Measurements from ENCODE around the gene DOCK2. TPM values are rescaled to one million over a fixed set of nuclear protein-coding genes. Genes with fewer than 3 reads are reported as not detected.

Gene DOCK2
- total RNA-seq, 1 experiment from 2014 or later = 4.6 TPM

GRCh38 chr5:169701910-169702451 is 64.9 kb downstream of the DOCK2 start (continued):
- TF ChIP-seq HMGXB4 (CRISPR knock-in tag; IDR thresholded peaks at IDR 0.05) (no peak), NFYB (CRISPR knock-in tag; conservative IDR thresholded peaks at IDR 0.05; ENCODE audit: low read depth) (no peak), AR (CRISPR knock-in tag; IDR thresholded peaks at IDR 0.05) (no peak), CREB1 (CRISPR knock-in tag; IDR thresholded peaks at IDR 0.05) (no peak), PRDM15 (CRISPR knock-in tag; IDR thresholded peaks at IDR 0.05) (no peak), SMAD4 (CRISPR knock-in tag; IDR thresholded peaks at IDR 0.05) (no peak), STAT6 (CRISPR knock-in tag; conservative IDR thresholded peaks at IDR 0.05; ENCODE audit: low read depth) (no peak), ATF1 (CRISPR knock-in tag; IDR thresholded peaks at IDR 0.05) (no peak), ESRRA (CRISPR knock-in tag; IDR thresholded peaks at IDR 0.05; ENCODE audit: borderline replicate concordance) (no peak), ZNF232 (CRISPR knock-in tag; IDR thresholded peaks at IDR 0.05) (no peak), ZNF263 (CRISPR knock-in tag; IDR thresholded peaks at IDR 0.05; ENCODE audit: low read depth) (no peak), PRRX2 (CRISPR knock-in tag; IDR thresholded peaks at IDR 0.05) (no peak), USF2 (CRISPR knock-in tag; IDR thresholded peaks at IDR 0.05) (no peak), ZNF281 (CRISPR knock-in tag; IDR thresholded peaks at IDR 0.05) (no peak), ZNF121 (CRISPR knock-in tag; IDR thresholded peaks at IDR 0.05) (no peak)

All from WTC11 (cell line).